ENCODE measurements around the gene MINPP1.

GRCh38 chr10:87596351-87596750 is 91.7 kb downstream of the MINPP1 start:
- TF ChIP-seq CTCF (conservative IDR thresholded peaks at IDR 0.05; ENCODE audit: low read length) (no peak), EZH2phosphoT487 (IDR thresholded peaks at IDR 0.05; ENCODE audit: borderline replicate concordance, low read depth, low read length) (no peak)

Data from OCI-LY7 (cell line).